Transverse colon (tissue), 3 donors: ENCODE data around the gene GABRR3.

Experiments used
- CTCF ChIP-seq, 5 experiments: fragments of 200-600 bp in 3 of 5; fragments of 450-650 bp in 2 of 5; sonication (generic) in 3 of 5; IDR thresholded peaks; 1 replicate in 2 of 5; 2 replicates in 3 of 5; pipeline ENCODE4 v1.5.1; 2016 to 2017; ENCODE audit warnings: antibody characterized with exemption in 5 of 5, inconsistent platforms in 3 of 5, mild to moderate bottlenecking in 2 of 5, moderate library complexity in 1 of 5
- POLR2A ChIP-seq: fragments of 450-650 bp; IDR thresholded peaks from one replicate; pipeline ENCODE4 v1.6.1; 2016; ENCODE audit warnings: antibody characterized with exemption, mild to moderate bottlenecking, moderate library complexity

- no peak for TF ChIP-seq CTCF (IDR thresholded peaks at IDR 0.05)
- TF ChIP-seq POLR2A, result no peak
Measured at GRCh38 chr3:97937205-97937604, 97.9 kb downstream of the GABRR3 start.
